HepG2 (cell line): ENCODE data around the gene NAP1L1. TPM values are rescaled to one million over a fixed set of nuclear protein-coding genes. Genes with fewer than 3 reads are reported as not detected.

ENCODE experiments used
- ARID5B ChIP-seq: IDR thresholded peaks from 2 replicates; pipeline ENCODE4 v1.4.0; 2020; ENCODE audit warnings: mild to moderate bottlenecking, missing genetic modification reagents
- ARNT2 ChIP-seq: sonication (generic); formaldehyde crosslinking; IDR thresholded peaks from 2 replicates; pipeline ENCODE4 v1.8.0; 2022; ENCODE audit warnings: mild to moderate bottlenecking, low read depth, missing genetic modification reagents, moderate library complexity
- ATF1 ChIP-seq: IDR thresholded peaks from 2 replicates; pipeline ENCODE4 v1.6.1; 2016; ENCODE audit warnings: mild to moderate bottlenecking, control low read depth
- ATM ChIP-seq: fragments of 450-650 bp; IDR thresholded peaks from 2 replicates; pipeline ENCODE4 v1.7.1; 2017; ENCODE audit warnings: mild to moderate bottlenecking, borderline replicate concordance
- CENPX ChIP-seq: sonication (generic); formaldehyde crosslinking; IDR thresholded peaks from 2 replicates; pipeline ENCODE4 v1.9.0; 2021; ENCODE audit warnings: mild to moderate bottlenecking, missing genetic modification reagents, moderate library complexity
- CHCHD3 ChIP-seq: sonication (generic); formaldehyde crosslinking; IDR thresholded peaks from 2 replicates; pipeline ENCODE4 v1.8.0; 2022; ENCODE audit warnings: mild to moderate bottlenecking, missing genetic modification reagents, moderate library complexity
- ELF1 ChIP-seq: sonication (generic); formaldehyde crosslinking; IDR thresholded peaks from 2 replicates; pipeline ENCODE4 v1.4.0; 2020; ENCODE audit warnings: missing genetic modification reagents
- GMEB1 ChIP-seq: sonication (generic); formaldehyde crosslinking; IDR thresholded peaks from 2 replicates; pipeline ENCODE4 v1.5.1; 2020; ENCODE audit warnings: missing genetic modification reagents, mild to moderate bottlenecking, borderline replicate concordance
- HCFC1 ChIP-seq: fragments of 150-350 bp; IDR thresholded peaks from 2 replicates; pipeline ENCODE4 v1.6.1; 2014; ENCODE audit warnings: low read depth, low read length
- MBD4 ChIP-seq: IDR thresholded peaks from 2 replicates; pipeline ENCODE4 v1.6.1; 2012; ENCODE audit warnings: low read length, inconsistent platforms, borderline replicate concordance
- NPAS2 ChIP-seq: sonication (generic); formaldehyde crosslinking; IDR thresholded peaks from 2 replicates; pipeline ENCODE4 v1.8.0; 2022; ENCODE audit warnings: mild to moderate bottlenecking, missing genetic modification reagents, borderline replicate concordance
- PLRG1 ChIP-seq: fragments of 450-650 bp; conservative IDR thresholded peaks from 2 replicates; pipeline ENCODE4 v1.6.1; 2016
- ZNF251 ChIP-seq: sonication (generic); formaldehyde crosslinking; IDR thresholded peaks from 2 replicates; pipeline ENCODE4 v1.9.0; 2021; ENCODE audit warnings: mild to moderate bottlenecking, missing genetic modification reagents
- ZNF30 ChIP-seq: sonication (generic); formaldehyde crosslinking; IDR thresholded peaks from 2 replicates; pipeline ENCODE4 v1.5.0; 2020; ENCODE audit warnings: mild to moderate bottlenecking, missing genetic modification reagents
- ZNF687 ChIP-seq: sonication (generic); formaldehyde crosslinking; IDR thresholded peaks from 2 replicates; pipeline ENCODE4 v1.5.1; 2020; ENCODE audit warnings: mild to moderate bottlenecking, missing genetic modification reagents, moderate library complexity
- ZNF746 ChIP-seq: sonication (generic); formaldehyde crosslinking; IDR thresholded peaks from 2 replicates; pipeline ENCODE4 v1.8.0; 2022; ENCODE audit warnings: mild to moderate bottlenecking, missing genetic modification reagents
- ZNF790 ChIP-seq: sonication (generic); formaldehyde crosslinking; IDR thresholded peaks from 2 replicates; pipeline ENCODE4 v1.8.0; 2022; ENCODE audit warnings: missing genetic modification reagents, mild to moderate bottlenecking, borderline replicate concordance
- ZSCAN12 ChIP-seq: sonication (generic); formaldehyde crosslinking; IDR thresholded peaks from 2 replicates; pipeline ENCODE4 v1.9.0; 2021; ENCODE audit warnings: mild to moderate bottlenecking, missing genetic modification reagents
- polyA plus RNA-seq, 8 experiments: library from polyadenylated mRNA; depleted of rRNA in 3 of 8; stranded (reverse) in 7 of 8; unstranded in 1 of 8; fragments of >200 nt; fragmentation: Illumina TruSeq in 4 of 8; extraction: Trizol in 4 of 8; gene quantifications; 2 replicates each; pipeline versions ENCODE4 v1.2.1 to v1.2.3, GENCODE V29; 2011 to 2016; ENCODE audit warnings: low read depth in 4 of 8, missing spikeins in 1 of 8, mixed read lengths in 1 of 8; ENCODE audit not compliant: insufficient read depth in 1 of 8
- total RNA-seq, 5 experiments: library from RNA; depleted of rRNA; stranded (reverse); fragments of >200 nt; fragmentation: Illumina TruSeq; extraction: Trizol; gene quantifications; 2 replicates each; pipeline ENCODE4 v1.2.3, GENCODE V29; 2016; ENCODE audit warnings: low read depth in 1 of 5
- TF ChIP-seq, protein P1 (sequence below): sonication (generic); formaldehyde crosslinking; IDR thresholded peaks from 2 replicates; pipeline ENCODE4 v1.8.1; 2023; ENCODE audit warnings: mild to moderate bottlenecking, missing genetic modification reagents

NAP1L1 gene
- total and polyA plus RNA-seq, 2 of the 13 experiments (the other 11 are each of a cell fraction or from before 2014, with no cell fraction given), result 207 to 309 TPM

DNA sequence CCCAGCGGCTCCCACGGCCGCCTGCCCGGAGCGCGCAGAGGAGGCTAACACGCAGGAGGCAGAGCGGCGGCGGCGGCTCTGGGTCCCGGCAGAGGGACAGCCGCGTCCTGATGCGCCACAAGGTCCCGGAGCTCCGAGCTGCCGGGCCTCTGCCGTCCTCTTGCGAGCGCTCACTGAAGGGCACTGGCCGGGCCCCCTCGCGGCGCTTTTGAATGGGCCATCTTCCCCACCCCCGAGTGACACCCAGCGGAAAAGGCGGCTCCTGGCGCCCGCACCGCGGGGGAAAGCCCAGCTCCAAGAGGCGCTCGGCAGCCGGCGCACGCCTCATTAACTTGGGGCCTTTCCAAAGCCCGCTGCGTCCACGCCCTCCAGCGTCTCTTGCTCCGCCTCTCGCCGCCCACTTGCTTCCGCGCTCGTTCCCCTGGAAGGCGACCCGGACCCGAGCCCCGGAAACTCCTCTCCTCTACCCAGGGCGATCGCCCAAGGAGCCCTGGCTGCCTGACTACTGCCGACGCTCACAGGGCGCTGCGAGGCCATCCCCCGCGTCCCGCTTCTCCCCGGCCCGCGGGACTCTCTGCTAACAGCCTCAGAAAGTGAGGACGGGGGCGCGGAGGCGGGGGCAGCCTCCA, 53.0 kb downstream of the NAP1L1 start, which contains the start of gene PHLDA1 (continued):
- TF ChIP-seq GMEB1 (CRISPR knock-in tag), result peak; percentile 84; the same call in 1 of the 2 replicates
- no peak for TF ChIP-seq NPAS2 (CRISPR knock-in tag)
- no peak for TF ChIP-seq CHCHD3 (CRISPR knock-in tag)
- peak; percentile 82 for TF ChIP-seq ELF1 (CRISPR knock-in tag)
- TF ChIP-seq, protein P1, sequence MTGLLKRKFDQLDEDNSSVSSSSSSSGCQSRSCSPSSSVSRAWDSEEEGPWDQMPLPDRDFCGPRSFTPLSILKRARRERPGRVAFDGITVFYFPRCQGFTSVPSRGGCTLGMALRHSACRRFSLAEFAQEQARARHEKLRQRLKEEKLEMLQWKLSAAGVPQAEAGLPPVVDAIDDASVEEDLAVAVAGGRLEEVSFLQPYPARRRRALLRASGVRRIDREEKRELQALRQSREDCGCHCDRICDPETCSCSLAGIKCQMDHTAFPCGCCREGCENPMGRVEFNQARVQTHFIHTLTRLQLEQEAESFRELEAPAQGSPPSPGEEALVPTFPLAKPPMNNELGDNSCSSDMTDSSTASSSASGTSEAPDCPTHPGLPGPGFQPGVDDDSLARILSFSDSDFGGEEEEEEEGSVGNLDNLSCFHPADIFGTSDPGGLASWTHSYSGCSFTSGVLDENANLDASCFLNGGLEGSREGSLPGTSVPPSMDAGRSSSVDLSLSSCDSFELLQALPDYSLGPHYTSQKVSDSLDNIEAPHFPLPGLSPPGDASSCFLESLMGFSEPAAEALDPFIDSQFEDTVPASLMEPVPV (CRISPR knock-in tag), result peak; percentile 95
- no peak for TF ChIP-seq ATM
- no peak for TF ChIP-seq CENPX
- TF ChIP-seq ZNF790, result no peak
- peak; percentile 10 for TF ChIP-seq ARNT2
- no peak for TF ChIP-seq ZNF251 (CRISPR knock-in tag)
- TF ChIP-seq ZNF746, result peak; percentile 49; the same call in 1 of the 2 replicates
- no peak for TF ChIP-seq HCFC1
- TF ChIP-seq ATF1 (CRISPR knock-in tag), result no peak
- TF ChIP-seq ZNF687 (CRISPR knock-in tag), result peak; percentile 86
- TF ChIP-seq PLRG1, result no peak
- TF ChIP-seq ZNF30, result peak; percentile 89; the same call in 1 of the 2 replicates
- peak; percentile 74; the same call in 1 of the 2 replicates for TF ChIP-seq ZSCAN12 (CRISPR knock-in tag)
- no peak for TF ChIP-seq MBD4
- peak; percentile 85 for TF ChIP-seq ARID5B (CRISPR knock-in tag)
